IPS-18a (cell line): ENCODE results near the gene L3MBTL4.

Experiments
- H3K27ac ChIP-seq: one replicate; pipeline ENCODE4 v1.5.1; 2013; ENCODE audit warnings: low read length
- H3K27me3 ChIP-seq: one replicate; pipeline ENCODE4 v1.6.1; 2013; ENCODE audit warnings: mild to moderate bottlenecking, low read length; ENCODE audit not compliant: control insufficient read depth, insufficient read depth
- H3K36me3 ChIP-seq: one replicate; pipeline ENCODE4 v1.6.1; 2013; ENCODE audit warnings: low read depth, low read length; ENCODE audit not compliant: control insufficient read depth
- H3K4me1 ChIP-seq: one replicate; pipeline ENCODE4 v1.6.1; 2013; ENCODE audit warnings: low read depth, low read length; ENCODE audit not compliant: control insufficient read depth
- H3K4me3 ChIP-seq: one replicate; pipeline ENCODE4 v1.5.1; 2013; ENCODE audit warnings: low read length
- H3K9ac ChIP-seq: one replicate; pipeline ENCODE4 v1.6.1; 2013; ENCODE audit warnings: mild to moderate bottlenecking, low read length, moderate library complexity
- H3K9me3 ChIP-seq: one replicate; pipeline ENCODE4 v1.6.1; 2013; ENCODE audit warnings: low read depth, low read length; ENCODE audit not compliant: control insufficient read depth

Gene L3MBTL4

DNA sequence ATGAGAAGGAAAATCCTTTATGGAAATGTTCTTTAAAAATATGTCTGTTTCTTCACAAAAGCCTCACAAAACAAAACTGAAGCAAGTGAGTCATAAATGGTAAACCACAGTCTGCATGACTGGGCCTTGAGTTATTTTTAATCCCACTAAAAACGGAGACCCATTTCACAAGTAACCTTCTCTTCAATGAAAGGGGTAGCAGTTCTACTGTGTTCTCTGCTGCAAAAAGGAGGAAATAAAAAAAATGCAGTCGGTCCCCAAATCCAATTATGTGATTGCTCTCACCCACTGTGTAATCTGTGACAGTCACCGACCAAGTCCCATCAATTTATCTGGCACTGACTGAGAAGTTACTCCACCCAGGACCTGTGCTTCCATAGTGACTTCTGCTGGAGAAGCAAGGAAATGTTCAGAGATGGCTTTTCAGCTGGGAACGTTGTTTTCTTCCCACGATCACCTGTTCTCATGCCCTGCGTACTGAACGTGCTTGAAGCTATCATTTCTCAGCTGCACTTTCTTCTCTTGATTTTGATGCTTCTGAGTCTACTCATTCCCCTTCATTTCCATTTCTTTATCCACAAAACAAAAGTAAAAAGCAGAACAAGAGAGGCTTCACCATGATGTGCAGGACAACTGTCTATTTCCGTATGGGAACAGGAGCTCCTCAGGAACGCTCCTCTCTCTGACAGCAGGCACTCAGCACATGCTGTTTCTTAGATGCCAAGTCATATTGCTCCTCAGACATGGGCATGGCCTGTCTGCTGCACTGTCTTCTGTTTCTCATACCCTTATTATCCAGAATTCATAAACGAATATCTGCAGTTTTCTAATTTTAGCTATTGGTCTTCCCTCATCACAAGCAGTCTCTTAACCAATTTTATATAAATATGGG, 439.4 kb downstream of the L3MBTL4 start:
- no peak overlapping the region for H3K9ac ChIP-seq

DNA sequence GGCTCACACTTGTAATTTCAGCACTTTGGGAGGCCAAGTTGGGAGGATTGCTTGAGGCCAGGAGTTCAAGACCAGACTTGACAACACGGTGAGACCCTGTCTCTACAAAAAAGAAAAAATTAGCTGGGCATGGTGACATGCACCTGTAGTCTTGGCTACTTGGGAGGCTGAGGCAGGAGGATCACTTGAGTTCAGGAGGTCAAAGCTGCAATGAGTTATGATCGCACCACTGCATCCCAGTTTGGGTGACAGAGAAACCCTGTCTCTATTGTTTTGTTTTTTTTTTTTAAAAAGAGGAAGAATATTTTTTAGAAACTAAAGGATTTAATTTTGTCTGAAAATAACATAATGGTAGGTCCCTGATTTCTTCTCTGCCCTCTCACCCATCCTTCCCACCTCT, 440.0 kb downstream of the L3MBTL4 start:
- Histone ChIP-seq H3K27ac (no peak overlapping the region), H3K36me3 (no peaks in the 10 kb centered on the region), H3K27me3 (no peaks in the 10 kb centered on the region), H3K9ac (no peak overlapping the region), H3K4me3 (no peak overlapping the region), H3K4me1 (peaks cover 18% of the 10 kb centered on the region), H3K9me3 (no peaks in the 10 kb centered on the region)

More for the DNA sequence above, 439.4 kb downstream of the L3MBTL4 start:
- Histone ChIP-seq H3K36me3 (no peaks in the 10 kb centered on the region), H3K4me3 (no peak overlapping the region), H3K27ac (no peak overlapping the region), H3K4me1 (peaks cover 15% of the 10 kb centered on the region), H3K9me3 (no peaks in the 10 kb centered on the region), H3K27me3 (no peaks in the 10 kb centered on the region)

DNA sequence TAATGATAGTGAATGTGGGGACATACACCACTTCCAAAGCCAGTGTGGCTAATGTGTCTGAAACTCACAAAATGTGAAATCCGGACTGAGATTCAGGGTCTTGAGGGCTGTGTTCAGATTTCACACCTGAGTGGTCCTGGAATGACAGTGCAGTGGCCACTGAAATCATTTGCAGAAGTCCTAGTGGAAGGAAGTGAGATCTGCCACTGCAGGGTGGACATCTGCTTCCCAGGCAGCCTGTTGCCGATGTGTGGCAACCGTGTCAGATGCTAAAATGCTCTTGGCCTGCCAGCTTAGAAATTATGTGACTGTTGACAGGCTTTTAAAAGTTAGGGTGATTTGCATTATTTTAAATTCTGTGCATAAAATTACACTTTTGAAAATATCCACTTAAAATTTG, 441.6 kb downstream of the L3MBTL4 start:
- H3K36me3 ChIP-seq = no peaks in the 10 kb centered on the region
- no peak overlapping the region for H3K9ac ChIP-seq
- no peaks in the 10 kb centered on the region for H3K27me3 ChIP-seq
- H3K4me1 ChIP-seq = peaks cover 17% of the 10 kb centered on the region
- no peak overlapping the region for H3K27ac ChIP-seq
- H3K4me3 ChIP-seq = no peak overlapping the region
- no peaks in the 10 kb centered on the region for H3K9me3 ChIP-seq

DNA sequence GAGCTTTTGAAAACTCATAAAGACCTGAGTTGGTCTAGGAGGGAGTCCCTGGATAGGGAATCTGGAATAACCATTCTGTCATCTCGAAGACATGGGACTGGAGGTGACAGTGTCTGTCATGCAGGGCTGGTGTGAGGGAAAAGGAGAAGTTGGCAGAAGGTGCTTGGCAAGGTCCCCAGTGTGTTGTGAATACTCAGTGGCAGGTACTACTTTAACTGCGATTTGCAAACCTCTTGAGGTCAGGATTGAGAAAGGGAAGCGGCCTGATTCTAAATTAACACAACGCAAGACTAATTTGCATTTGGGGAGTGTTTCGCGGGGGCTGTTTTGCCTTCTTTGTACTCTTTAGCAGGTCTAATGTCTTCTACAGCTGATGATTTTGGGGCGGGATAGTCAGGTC, 442.4 kb downstream of the L3MBTL4 start:
- Histone ChIP-seq H3K27ac (no peak overlapping the region), H3K9me3 (no peaks in the 10 kb centered on the region), H3K27me3 (no peaks in the 10 kb centered on the region), H3K36me3 (no peaks in the 10 kb centered on the region), H3K4me1 (peaks cover 17% of the 10 kb centered on the region), H3K4me3 (no peak overlapping the region), H3K9ac (no peak overlapping the region)

DNA sequence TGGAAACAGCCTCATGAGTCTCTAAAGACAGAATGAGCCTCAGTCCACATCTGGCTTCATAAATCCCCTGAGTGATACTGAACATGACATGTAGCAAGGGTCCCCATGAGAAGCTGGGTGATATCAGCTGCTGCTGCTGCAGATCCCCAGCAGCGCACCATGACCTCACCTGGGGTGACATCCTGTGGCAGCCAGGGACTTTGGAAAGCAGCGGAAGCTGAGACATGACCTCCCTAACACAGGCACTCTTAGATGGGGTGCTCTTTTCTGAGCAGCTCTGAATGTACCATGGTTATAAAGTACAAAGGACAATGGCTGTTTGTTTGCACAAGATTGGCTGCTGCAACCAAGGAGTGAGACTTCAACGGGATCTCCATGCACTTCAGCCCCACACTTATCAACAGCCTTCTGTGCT, 444.7 kb downstream of the L3MBTL4 start:
- Histone ChIP-seq H3K4me3 (no peak overlapping the region), H3K9ac (no peak overlapping the region), H3K27ac (no peak overlapping the region), H3K36me3 (no peaks in the 10 kb centered on the region), H3K27me3 (no peaks in the 10 kb centered on the region), H3K9me3 (no peaks in the 10 kb centered on the region), H3K4me1 (peaks cover 18% of the 10 kb centered on the region)

DNA sequence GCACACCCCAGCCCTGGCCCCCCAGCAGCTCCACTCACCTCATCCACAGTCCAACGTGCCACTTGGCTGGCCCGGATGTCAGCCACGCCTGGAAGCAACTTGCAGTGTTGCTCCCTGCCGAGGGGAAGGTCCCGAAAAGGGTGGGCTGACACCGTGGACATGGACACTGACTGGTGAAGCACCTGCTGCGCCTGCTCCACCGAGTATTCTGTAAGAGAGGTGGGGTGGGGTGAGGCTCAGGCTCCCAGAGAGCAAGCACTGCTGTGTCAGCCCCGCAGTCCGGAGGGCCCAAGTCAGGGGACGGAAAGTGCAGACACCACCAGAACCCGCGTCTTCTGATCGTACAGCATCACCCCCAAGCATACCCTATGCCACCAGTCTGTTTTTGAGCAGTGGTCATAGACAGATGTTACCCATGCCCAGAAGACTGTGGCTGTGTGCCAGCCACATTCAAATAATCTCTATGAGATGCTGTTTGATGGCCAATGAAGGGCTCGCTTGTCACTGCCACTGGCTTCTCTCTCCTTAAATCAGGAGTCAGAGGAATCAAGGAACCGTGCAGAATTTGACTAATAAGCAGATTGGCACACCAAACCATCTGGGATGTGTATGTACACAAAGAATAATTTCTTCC, 445.2 kb downstream of the L3MBTL4 start:
- no peaks in the 10 kb centered on the region for H3K9me3 ChIP-seq
- H3K9ac ChIP-seq = no peak overlapping the region
- H3K4me3 ChIP-seq = no peak overlapping the region
- peaks cover 21% of the 10 kb centered on the region for H3K4me1 ChIP-seq
- H3K27ac ChIP-seq = no peak overlapping the region
- no peaks in the 10 kb centered on the region for H3K36me3 ChIP-seq
- H3K27me3 ChIP-seq = no peaks in the 10 kb centered on the region

DNA sequence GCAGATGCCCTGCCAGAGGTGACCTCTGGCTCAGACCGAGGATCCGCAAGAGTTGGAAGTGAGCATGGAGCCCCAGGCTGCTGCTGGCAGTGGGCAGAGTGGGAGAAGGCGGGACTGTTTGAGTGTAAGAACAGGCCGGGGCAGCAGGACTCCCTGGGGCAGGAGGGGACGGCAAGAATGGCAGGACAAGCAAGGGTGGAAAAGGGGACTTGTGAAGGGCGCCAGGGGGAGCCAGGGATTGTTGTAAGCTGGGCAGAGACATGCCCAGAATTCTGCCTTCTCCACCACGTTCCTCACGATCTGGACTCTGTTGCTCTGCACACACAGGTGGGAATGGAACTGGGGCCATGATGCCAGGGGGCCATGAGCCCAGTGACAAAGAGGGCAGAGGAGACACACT, 447.0 kb downstream of the L3MBTL4 start:
- peaks cover 21% of the 10 kb centered on the region for H3K4me1 ChIP-seq

DNA sequence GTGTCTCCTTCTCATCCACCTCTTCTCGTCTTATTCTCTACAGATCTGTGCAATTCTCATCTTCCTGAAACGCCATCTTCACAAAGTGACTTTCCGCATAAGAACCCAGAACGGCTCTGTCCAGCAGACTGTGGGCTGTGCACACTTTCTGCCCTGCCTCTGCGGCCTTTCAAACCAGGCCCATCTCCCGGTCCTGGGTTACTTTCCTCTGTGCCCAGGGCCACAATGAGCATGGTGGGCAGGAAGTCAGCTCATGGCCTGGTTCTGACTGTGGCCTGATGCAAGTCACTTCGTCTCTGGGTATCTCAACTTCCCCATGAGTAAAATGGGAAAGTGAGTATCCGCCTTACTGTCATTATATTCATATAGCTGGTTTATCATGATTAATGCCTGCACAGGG, 447.7 kb downstream of the L3MBTL4 start:
- H3K27me3 ChIP-seq = no peaks in the 10 kb centered on the region
- H3K9ac ChIP-seq = no peak overlapping the region
- no peaks in the 10 kb centered on the region for H3K36me3 ChIP-seq
- H3K4me1 ChIP-seq = peaks cover 17% of the 10 kb centered on the region
- H3K27ac ChIP-seq = no peak overlapping the region
- no peaks in the 10 kb centered on the region for H3K9me3 ChIP-seq
- no peak overlapping the region for H3K4me3 ChIP-seq

More for the DNA sequence above, 447.0 kb downstream of the L3MBTL4 start:
- Histone ChIP-seq H3K27me3 (no peaks in the 10 kb centered on the region), H3K36me3 (no peaks in the 10 kb centered on the region), H3K27ac (no peak overlapping the region), H3K4me3 (no peak overlapping the region), H3K9me3 (no peaks in the 10 kb centered on the region), H3K9ac (no peak overlapping the region)

DNA sequence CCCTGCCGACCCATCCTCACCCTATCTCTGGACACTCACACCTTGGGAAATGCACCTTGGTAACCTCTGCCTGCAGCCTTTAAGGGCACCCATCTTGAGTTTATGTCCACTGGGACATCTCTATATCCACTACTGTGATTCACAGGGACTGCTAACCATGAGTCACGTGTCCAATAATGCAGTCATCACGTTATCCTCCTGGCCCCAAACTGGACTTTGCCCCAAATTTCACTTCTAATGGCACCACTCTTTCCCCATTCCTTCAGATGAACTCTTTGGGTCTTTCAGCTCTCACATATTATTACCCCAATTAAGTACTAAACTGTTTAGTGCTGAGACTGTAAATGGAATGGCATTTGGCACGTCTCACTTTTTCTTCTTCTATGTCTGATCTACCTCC, 448.2 kb downstream of the L3MBTL4 start:
- Histone ChIP-seq H3K4me3 (no peak overlapping the region), H3K9me3 (no peaks in the 10 kb centered on the region), H3K9ac (no peak overlapping the region), H3K27me3 (no peaks in the 10 kb centered on the region), H3K36me3 (no peaks in the 10 kb centered on the region), H3K4me1 (peaks cover 17% of the 10 kb centered on the region), H3K27ac (no peak overlapping the region)

DNA sequence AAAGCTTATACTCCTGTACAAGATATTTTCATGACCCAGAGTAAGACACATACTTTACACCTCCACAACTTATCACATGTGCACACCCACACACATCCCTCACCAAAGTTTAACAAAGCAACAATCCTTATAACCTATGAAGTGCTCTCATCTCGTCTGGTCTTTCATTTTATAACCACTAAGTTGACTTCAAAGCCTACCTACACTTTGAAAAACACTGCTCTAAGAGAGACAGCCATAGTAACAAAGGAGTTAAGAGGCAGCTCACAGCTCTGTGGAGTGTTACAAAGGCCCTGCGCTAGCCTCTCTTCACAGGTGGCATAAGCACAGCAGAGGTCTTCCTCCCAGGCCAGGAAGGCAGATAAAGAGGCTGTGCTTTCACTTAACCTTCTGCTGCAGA, 449.7 kb downstream of the L3MBTL4 start:
- H3K4me1 ChIP-seq = peaks cover 7% of the 10 kb centered on the region
- H3K27ac ChIP-seq = no peak overlapping the region
- H3K4me3 ChIP-seq = no peak overlapping the region
- no peaks in the 10 kb centered on the region for H3K27me3 ChIP-seq
- no peaks in the 10 kb centered on the region for H3K36me3 ChIP-seq
- H3K9me3 ChIP-seq = no peaks in the 10 kb centered on the region
- H3K9ac ChIP-seq = no peak overlapping the region

DNA sequence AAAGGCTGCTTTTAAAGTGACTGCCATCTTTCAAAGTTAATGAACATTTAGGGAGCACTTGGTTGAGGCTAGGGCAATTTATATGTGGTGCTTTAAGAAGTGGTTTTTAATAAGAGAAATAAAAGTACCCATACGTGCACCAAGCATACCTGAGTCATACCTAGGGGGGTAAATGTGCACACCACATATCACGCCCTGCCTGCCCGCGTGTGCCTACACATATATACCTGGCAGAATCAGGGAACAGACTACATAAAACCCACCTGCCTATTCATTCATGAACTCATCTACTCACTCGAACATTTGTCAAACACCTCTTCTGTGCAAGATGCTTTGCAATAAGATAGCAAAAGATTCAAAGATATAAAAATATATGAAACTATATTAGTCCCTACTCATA, 450.1 kb downstream of the L3MBTL4 start:
- Histone ChIP-seq H3K36me3 (no peaks in the 10 kb centered on the region), H3K9me3 (no peaks in the 10 kb centered on the region), H3K4me1 (peaks cover 3% of the 10 kb centered on the region), H3K4me3 (no peak overlapping the region), H3K27me3 (no peaks in the 10 kb centered on the region), H3K9ac (no peak overlapping the region), H3K27ac (no peak overlapping the region)

DNA sequence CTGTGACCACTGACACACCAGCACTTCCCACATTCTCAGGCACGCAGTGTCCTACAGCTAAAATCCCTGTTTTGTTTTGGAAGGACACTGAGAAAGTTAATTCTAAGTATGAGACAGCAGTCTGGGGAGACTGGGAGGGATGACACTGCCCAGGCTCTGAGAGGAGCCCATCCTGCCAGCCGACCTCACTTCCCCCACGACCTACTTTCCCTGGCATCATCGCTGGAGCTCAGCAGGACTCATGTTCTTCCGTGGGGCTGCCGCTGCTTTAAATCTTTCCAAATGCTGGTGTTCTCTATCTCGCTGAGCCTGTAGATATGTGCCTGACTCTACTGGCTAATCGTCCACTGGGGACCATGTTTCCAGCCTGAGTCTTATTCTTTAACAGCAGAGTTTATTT, 450.6 kb downstream of the L3MBTL4 start:
- Histone ChIP-seq H3K4me3 (no peak overlapping the region), H3K9me3 (no peaks in the 10 kb centered on the region), H3K27ac (no peak overlapping the region), H3K36me3 (no peaks in the 10 kb centered on the region), H3K4me1 (peaks cover 3% of the 10 kb centered on the region), H3K27me3 (no peaks in the 10 kb centered on the region), H3K9ac (no peak overlapping the region)
